GM21723 (cell line): ENCODE results near the gene GGNBP2.
A peak's percentile ranks its signal among the peaks of the same experiment; 100 is the strongest.

Experiments
- ATAC-seq: cut with Tn5 transposase; IDR thresholded peaks from one replicate; pipeline ENCODE4 v1.9.1; 2021; ENCODE audit warnings: mild to moderate bottlenecking, moderate library complexity; ENCODE audit not compliant: unreplicated experiment

The GGNBP2 gene

DNA sequence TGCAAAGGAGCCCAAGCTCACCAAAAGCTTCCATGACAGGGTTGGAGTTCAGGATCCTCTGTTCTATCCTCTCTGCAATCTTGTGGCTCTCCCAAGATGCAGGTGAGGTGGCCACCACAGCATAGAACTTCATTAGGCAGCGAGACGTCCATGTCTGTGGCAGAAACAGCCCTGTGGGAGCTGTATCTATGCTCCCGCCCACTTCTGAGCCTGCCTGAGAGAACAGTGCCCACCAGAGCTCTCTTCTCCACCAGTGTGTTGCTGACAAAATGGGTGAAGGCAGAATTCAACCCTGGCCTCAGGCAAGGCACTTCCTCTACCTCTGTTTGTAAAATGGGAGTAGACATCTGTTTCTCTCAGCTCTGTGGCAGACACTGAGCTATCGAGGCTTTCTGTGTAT, 28.9 kb upstream of the GGNBP2 start:
- ATAC-seq = no peak

DNA sequence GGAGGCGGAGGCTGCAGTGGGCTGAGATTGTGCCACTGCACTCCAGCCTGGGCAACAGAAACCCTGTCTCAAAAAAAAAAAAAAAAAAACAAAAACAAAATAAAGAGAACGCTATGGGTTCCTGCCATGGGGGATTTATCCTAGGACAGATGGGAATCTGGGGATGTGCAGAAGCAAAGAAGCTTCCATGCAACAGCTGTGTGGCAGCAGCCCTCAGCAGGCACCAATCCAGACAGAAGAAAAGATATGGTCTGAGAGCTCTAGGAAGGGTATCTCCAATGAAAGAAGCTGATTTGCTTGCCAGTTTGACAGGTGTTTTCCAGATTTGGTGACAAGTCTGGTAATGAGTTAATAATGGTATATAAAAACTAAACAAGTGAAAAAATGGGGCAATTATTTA, 21.6 kb upstream of the GGNBP2 start:
- no peak for ATAC-seq

DNA sequence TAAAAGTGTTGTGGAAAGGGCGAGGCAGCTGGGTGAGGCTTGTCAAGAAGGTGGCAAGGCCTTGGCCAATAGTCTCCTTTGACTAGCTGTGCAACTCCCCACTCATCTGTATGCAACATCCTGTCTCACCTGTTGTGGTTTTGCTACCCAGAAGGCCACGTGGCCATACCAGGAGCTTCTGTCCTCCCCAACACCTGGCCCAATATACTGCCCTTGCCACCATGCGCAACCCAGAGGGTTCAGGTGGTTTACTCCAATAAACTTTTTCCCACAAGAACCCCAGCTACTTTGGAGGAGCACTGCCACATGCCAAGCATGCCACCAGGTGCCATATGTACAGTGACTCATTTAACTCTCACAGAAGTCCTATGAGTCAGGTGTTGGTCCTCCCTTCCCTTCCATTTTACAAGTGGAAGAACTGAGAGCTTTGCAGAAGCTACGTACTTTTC, 20.3 kb upstream of the GGNBP2 start:
- no peak for ATAC-seq

DNA sequence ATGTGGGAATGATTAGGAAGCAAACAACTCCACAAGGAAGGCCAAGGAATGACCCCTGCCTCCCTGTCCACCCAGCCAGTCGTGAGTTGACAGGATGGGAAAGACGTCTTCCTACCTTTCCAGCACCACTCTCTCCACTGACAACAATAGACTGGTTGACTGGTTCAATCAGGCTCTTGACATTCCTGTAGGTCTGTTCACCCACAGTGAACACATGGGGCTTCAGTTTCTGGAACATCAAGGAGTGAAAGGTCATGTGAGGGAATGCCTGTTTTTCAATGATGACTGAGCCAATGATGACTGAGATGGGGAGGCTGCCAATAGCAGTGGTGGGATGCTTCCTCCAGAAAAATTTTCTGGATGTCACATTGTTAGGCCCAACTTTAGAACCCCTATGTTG, 19.6 kb upstream of the GGNBP2 start:
- no peak for ATAC-seq

DNA sequence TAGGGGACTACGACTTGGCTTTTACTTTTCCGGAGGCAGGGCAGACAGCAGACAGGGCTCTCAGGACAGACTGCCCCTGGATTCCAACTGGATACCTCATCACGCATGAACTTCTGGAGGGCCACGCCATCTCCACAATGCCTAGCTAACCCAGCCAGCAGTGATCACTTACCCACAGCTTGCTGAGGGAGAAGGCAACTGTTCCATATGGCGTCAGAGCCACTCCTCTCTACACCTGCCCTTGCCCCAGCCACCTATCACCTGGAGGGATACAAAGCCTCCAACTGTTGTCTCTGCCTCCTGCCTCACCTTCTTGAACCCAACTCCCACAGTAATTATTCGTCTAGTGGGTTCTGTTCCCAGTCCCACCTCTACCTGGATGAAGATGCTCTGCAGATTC, 18.8 kb upstream of the GGNBP2 start:
- no peak for ATAC-seq

DNA sequence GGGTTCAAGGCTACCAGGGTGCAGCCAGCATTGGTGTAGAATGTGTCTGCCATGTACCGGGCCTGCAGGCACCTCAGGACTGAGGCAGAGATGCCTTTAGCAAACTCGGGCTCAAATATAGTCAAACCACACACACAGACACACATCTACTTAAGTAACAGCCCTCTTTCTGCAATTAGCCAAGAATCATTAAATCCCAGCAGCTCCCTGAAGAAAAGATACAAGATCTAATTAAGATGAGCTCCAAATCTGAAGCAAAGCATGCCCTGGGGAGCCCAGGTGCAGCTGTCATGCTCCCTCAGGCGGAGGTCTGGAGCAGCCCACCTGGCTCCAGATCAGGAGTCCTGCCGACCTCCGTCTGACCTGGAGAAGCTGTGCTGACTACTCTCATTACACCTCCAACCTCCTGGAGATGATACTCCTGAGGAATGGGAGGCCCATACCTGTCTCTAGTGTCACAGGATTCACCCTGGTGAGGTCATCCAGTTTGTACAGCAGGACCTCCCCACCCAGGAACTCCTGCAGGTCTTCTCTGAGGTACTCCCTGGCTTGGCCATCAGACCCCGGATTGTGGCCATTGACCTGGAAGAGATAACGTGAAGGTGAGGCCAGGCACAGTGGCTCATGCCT, 17.0 kb upstream of the GGNBP2 start:
- no peak for ATAC-seq

DNA sequence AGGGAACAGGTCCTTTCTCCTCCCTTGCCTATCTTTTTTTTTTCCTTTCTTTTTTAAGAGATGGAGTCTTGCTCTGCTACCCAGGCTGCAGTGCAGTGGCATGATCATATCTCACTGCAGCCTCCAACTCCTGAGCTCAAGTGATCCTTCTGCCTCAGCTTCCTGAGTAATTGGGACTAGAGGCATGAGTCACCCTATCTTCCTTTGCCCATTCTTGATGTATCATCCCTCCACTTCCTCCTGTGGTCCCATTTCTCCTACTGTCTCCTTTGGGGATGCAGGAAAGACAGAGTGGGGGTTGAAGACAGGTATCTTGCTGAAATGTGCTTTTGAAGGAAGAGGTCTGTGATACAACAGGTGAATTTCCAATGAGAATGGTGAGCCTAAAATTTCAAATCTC, 15.6 kb upstream of the GGNBP2 start:
- ATAC-seq = no peak

DNA sequence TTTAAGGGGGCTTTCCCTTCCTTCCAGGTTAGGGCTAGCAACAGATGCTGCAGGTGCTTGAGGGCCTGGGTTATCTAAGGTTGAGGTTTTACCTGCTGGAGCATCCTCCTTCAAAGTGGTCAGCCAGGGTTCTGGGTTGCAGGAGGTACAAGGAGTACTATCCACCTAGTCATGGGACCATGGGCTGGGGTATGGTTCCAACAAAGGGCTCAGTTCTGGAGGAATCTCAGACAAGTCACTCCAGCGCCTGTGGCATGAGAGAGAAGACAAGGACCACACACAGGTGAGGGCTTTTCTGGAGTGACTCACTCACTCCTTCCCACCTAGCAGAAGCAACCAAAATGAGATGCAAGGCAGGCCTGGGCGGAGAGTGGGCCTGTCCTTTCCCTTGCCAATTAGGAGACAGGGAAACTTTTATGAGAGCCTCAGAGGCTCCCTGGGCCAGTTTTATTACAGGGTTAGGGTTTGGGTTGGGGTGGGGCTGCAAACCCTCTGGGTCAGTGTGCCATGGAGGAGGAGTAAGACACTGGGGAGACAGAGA, 12.2 kb upstream of the GGNBP2 start:
- ATAC-seq = no peak

DNA sequence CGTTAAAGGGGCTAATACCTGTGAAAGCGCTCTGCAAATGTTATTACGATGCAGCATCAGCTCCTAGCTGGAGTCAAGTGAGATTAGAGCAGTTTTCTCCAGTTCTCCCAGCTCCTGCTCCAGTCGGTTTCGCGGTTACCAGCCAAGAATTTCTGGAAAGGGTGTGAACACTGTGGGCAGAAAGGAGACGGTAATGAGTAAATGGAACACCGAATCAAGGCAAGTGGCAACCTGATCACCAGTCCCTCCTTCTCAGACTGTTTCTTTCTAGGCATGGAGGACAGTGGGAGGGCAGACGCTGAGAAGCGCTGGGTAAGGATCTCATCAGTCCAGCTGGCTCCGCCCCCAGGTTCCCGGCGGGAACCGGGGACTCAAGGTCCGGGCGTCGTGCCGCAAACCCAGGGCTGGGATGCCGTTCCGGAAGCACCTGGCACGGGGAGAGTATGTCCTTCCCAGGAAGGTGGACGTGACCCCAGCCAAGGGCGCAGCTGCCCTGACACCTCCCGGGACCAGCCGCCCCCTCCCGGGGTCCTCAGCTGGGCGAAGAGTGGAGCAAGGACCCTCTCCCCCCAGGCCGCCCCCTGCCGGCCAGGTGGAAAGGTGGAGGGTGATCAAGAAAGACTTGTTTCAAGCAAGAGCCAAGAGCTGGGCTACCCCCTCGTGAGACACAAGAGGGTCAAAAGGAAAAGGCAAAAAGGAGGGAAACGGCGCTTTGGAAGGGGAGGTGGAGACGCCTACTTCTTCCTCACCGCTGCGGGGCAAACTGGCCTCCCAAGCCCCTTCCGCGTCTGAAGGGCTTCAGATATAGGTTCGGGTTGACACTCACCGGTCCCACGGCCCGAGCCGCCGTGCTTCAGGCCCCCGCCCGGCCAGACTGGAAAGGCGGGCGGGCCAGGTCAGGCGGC, 10.5 kb upstream of the GGNBP2 start:
- peak; percentile 42 for ATAC-seq

DNA sequence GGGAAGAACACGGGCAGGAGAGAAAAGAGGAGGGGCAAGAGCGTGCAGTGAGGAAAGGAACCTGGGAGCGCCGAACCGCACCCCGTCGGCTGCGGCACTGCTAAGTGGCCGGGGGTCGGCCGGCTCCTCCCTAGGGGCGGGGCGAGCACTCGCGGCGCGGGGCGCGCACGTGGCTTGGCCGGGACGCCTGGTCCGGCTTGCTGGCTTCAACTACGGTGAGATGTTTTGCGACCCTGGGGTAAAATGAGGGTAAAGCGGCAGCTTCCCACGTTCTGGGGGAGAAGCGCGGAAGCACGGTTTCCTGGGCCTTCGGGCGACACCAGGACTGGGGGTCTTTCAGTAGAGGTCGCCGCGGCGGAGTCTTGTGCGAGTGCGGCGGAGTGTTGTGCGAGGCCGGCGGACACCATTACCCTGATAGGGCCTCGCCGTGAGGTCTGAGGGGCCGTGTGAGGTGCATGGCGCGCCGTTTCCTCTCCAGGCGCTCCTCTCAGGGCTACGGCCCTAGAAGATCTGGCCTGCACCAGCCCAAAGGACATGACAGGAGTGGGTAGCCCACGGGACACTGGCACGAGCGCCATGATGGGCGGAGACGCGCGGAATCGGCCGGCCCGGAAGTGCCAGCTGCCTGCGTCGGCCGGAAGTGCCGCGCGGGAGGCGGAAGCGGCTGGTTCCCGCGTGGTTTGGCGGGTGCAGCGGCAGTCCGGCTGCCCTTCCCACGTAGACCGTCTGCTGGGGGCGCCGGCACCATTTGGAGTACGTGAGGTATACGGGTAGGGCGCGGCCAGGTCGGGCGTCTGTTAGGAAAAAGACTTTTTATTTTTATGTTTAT, 9.7 kb upstream of the GGNBP2 start, which contains the start of the genes MYO19 and PIGW:
TSS of gene MYO19 (minus strand) at position 29 of the 829 bp plus-strand sequence. CDS start 2,330 bp downstream, outside the sequence.
TSS of gene PIGW (plus strand) at position 148 of the 829 bp plus-strand sequence. CDS start 2,115 bp downstream, outside the sequence.
- peak; percentile 73 for ATAC-seq

DNA sequence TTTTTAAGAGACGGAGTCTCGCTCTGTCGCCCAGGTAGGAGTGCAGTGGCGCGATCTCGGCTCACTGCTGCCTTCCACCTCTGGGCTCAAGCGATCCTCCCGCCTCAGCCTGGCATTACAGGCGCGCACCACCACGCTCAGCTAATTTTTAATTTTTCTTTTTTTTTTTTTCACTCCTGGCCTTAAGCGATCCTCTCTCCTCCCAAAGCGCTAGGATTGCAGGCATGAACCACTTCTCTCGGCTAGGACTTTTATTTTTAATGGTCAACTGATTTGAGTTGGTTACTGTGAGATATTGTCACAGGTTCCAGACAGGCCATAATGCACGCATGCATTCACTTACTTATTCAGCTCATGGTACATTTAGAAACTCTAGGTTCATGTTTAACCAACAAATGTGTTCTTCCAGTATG, 9.0 kb upstream of the GGNBP2 start:
- ATAC-seq = peak; percentile 24

DNA sequence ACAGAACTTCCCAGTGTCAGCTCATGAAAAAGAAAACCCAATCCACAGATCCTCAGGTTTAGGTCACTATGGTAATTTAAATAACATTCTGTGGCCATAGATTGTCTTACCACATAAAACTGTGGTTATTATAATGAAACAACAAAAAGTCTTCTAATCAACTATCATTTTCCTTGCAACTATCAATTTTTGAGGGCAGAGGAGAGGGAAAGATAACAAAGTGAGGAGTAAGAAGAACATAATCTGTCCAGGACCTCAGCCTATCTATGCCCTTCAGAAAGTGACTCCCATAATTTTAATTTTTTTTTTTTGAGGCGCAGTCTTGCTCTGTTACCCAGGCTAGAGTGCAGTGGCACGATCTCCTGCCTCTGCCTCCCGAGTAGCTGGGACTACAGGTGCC, 4.0 kb upstream of the GGNBP2 start:
- no peak for ATAC-seq

DNA sequence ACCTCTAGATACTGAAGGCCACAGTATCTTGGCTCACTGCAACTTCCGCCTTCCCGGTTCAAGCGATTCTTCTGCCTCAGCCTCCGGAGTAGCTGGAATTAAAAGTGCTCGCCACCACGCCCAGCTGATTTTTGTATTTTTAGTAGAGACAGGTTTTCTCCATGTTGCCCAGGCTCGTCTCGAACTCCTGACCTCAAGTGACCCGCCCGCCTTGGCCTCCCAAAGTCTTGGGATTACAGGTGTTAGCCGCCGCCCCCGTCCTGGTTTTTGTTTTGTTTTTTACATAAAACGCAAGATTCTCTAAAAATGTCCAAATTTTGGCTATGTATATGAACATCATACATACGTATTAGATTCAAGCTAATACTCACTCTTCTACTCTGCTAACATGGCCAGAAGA, 2.0 kb upstream of the GGNBP2 start:
- ATAC-seq = no peak

DNA sequence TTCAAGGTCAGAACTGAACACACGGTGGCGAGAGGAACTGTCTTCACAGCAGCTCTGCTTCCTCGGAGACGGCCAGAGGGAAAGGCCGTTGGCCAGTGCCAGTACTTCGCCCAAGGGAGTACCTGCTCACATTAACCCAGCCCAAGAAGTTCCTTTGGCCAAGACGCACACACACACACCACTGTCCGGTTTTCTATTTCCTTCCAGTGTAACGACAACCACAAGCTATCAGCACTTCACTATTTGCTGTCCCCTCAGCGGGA, 744 bp upstream of the GGNBP2 start:
- ATAC-seq = peak; percentile 10

DNA sequence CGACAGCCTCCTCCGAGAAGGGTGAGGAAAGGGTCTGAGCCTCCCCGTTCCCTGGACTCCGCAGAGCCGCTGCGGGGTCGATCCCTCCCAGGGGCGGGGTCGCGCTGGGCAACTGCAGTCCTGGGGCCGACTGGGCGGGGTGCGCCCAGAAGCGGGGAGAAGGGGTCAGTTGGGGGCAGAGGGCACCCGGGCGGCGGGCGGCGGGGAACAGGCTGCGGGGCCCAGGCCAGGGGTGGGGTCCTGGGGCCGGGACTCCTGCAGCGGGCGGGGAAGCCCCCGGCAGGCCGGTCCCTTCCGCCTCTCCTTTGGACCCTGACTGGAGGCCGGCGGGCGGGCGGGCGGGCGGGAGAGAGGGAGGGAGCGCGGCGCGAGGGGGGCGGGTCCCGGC, 352 bp downstream of the GGNBP2 start:
- peak; percentile 31 for ATAC-seq

DNA sequence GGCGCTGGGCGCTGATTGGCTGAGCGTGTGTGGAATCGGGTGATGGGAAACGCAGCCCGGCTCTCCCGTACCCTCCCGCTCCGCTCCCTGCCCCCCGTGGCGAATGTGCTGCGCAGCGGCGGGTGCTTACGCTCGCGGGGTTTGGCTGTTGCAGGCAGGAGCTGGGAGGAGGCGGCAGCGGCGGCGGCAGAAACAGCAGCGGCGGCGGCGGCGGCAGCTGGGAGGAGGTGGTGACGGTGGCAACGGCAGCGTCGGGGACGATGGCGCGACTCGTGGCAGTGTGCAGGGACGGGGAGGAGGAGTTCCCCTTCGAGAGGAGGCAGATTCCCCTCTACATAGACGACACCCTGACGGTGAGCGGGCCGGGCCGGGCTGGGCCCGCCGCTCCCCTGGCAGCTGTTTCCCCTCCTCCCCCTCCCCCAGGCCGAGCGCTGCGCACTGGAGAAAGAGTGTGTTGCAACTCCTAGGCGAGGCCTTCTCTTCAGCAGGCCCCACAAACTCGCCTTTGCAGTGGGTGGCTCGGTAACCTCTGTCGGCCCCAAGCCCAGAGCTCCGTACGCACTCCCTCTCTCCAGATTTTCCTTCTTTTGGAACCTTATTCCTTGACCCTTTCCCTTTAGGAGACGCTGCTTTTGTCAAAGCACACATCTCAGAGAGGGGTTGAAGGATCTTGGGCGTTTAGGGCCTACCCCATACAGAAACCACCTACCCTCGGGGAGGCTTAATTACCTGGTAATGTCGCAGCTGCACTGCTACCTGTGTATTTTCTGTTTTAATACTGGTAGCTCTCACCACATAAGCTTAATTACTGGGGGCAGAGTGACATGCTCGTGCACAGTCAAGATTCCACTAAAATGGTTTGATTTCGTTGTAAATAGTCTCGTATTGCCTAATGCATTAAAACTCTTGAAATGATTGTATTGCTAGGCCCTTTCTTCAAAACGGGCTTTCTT, 1.0 kb downstream of the GGNBP2 start:
- ATAC-seq = peak; percentile 72

DNA sequence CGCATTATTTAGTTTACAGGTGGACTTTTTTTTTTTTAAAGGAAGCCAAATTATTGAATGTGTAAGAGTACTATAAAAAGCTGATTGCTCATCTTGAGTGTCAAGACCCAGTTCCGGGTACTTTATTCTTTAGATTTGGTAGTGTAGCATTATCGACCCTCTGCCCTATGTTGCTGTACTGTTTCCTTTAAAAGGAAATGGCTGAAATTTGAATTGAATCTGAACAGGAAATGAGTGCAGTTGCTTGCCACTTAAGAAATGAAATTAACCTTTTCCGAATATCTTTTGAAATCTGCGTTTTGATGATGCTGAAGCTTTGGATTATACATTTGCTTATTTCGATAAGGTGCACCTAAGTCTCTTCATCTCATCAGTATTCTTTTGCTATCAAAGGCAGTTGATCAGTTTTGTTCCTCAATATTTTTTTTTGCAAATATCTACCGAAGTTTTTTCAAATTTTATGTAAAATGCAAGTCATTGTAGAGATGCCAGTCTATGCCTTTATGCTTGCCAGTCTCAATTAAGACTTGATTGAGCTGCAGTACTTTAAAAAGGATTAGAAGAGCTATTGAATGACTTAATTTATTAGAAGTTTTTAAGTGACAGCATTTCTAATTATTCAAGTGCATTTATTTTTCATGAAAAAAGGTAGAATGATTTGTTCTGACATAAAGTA, 1.8 kb downstream of the GGNBP2 start:
- ATAC-seq = no peak

DNA sequence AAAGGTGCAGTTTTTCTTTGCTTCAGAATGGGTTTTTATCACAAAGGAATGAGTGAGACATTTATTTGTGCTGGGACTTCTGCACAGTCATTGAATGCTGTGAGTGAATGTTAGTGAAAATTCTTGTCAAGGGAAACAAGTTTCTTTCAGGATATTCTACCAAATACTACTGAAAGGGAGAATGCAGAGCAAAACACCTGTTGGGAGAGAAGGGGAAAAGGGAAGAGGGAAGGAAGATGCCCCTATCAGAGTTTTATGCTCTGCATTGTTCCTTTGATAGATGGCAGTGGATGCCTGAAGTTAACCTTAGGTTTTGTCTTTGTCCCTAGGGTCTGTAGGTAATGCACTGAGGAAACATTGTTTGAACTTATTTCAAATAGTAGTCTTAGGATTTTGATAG, 3.1 kb downstream of the GGNBP2 start:
- no peak for ATAC-seq
